LNCaP clone FGC (cell line): ENCODE data around the gene ETV5.

ENCODE experiments used
- DNase-seq: peaks from one replicate; pipeline ENCODE4 v3.0.0-alpha.2; 2011; ENCODE audit warnings: low read depth
- H3K4me3 ChIP-seq: 2 replicates; pipeline ENCODE4 v1.5.1; 2011; ENCODE audit warnings: mild to moderate bottlenecking, low read depth, low read length, control low read depth
- CTCF ChIP-seq: IDR thresholded peaks from 2 replicates; pipeline ENCODE4 v1.5.1; 2012; ENCODE audit warnings: mild to moderate bottlenecking; ENCODE audit not compliant: control insufficient read depth, insufficient read depth; ENCODE audit errors: extremely low read depth

ETV5 gene

GRCh38 chr3:185997130-185997529 lies 111.8 kb downstream of the ETV5 start:
- no peak overlapping the region for H3K4me3 ChIP-seq
- TF ChIP-seq CTCF, result no peak
- no peak for DNase-seq
